Activated CD8-positive, alpha-beta memory T cell treated with anti-CD3 and anti-CD28 coated beads, Interleukin-2, amount 50 U/mL, for 1 hour (primary cell): ENCODE data around the gene ITPR3.

ENCODE experiments used
- DNase-seq: peaks from one replicate; pipeline ENCODE4 v3.0.0-alpha.2; 2020; ENCODE audit errors: extremely low read depth

ITPR3 gene

GRCh38 chr6:33686981-33687975 is 66.2 kb downstream of the ITPR3 start:
- DNase-seq = no peak

- DNase-seq = no peak
These were observed 66.9 kb downstream of the ITPR3 start for GRCh38 chr6:33688006-33688405.

GRCh38 chr6:33688451-33689147 is 67.5 kb downstream of the ITPR3 start:
- no peak for DNase-seq

GRCh38 chr6:33689148-33689494 is 68.0 kb downstream of the ITPR3 start:
- DNase-seq = no peak

- DNase-seq = no peak
These were observed 68.8 kb downstream of the ITPR3 start for GRCh38 chr6:33689879-33690278.

- no peak for DNase-seq
These were observed 69.6 kb downstream of the ITPR3 start for GRCh38 chr6:33690766-33691165.

- DNase-seq = no peak
These were observed 70.4 kb downstream of the ITPR3 start for GRCh38 chr6:33691456-33692077.

- no peak for DNase-seq
These were observed 71.1 kb downstream of the ITPR3 start for GRCh38 chr6:33692078-33692759.

- DNase-seq = peak; percentile 49
These were observed 71.6 kb downstream of the ITPR3 start for GRCh38 chr6:33692760-33693158.

- DNase-seq = no peak
These were observed 72.3 kb downstream of the ITPR3 start for GRCh38 chr6:33693186-33694105.

- DNase-seq = peak; percentile 42
These were observed 73.3 kb downstream of the ITPR3 start for GRCh38 chr6:33694401-33694931.

GRCh38 chr6:33694977-33695376 is 73.9 kb downstream of the ITPR3 start:
- no peak for DNase-seq

GRCh38 chr6:33695451-33695887 is 74.3 kb downstream of the ITPR3 start:
- DNase-seq = no peak

- DNase-seq = no peak
These were observed 75.0 kb downstream of the ITPR3 start for GRCh38 chr6:33696076-33696475.

GRCh38 chr6:33696548-33697518 is 75.7 kb downstream of the ITPR3 start:
- DNase-seq = no peak

GRCh38 chr6:33697845-33698244 is 76.7 kb downstream of the ITPR3 start:
- no peak for DNase-seq

- DNase-seq = no peak
These were observed 77.4 kb downstream of the ITPR3 start for GRCh38 chr6:33698494-33698893.

- no peak for DNase-seq
These were observed 78.0 kb downstream of the ITPR3 start for GRCh38 chr6:33699131-33699530.

- no peak for DNase-seq
These were observed 78.6 kb downstream of the ITPR3 start for GRCh38 chr6:33699739-33700138.
